MM.1S (cell line): Measurements from ENCODE around the gene MAPKAP1.

ENCODE experiments used
- DNase-seq: peaks from one replicate; pipeline ENCODE4 v3.0.0-alpha.2; 2015
- H2AFZ ChIP-seq: fragments of 300-600 bp; sonication (generic); 2 replicates; pipeline ENCODE4 v1.6.0; 2016; ENCODE audit warnings: antibody characterized with exemption, low read length
- H3F3A ChIP-seq: fragments of 300-600 bp; sonication (generic); 2 replicates; pipeline ENCODE4 v1.6.1; 2016; ENCODE audit warnings: mild to moderate bottlenecking, antibody characterized with exemption, low read length, moderate library complexity, mixed read lengths; ENCODE audit not compliant: insufficient read depth
- H3K27ac ChIP-seq: fragments of 300-600 bp; sonication (generic); 2 replicates; pipeline ENCODE4 v1.5.1; 2016; ENCODE audit warnings: mild to moderate bottlenecking, low read length
- H3K27me3 ChIP-seq: fragments of 300-600 bp; sonication (generic); replicated peaks from 2 replicates; pipeline ENCODE4 v1.6.0; 2016; ENCODE audit warnings: low read length; ENCODE audit not compliant: insufficient read depth
- H3K36me3 ChIP-seq: fragments of 300-600 bp; sonication (generic); replicated peaks from 2 replicates; pipeline ENCODE4 v1.6.1; 2016; ENCODE audit warnings: mild to moderate bottlenecking, low read length, mixed read lengths; ENCODE audit not compliant: insufficient read depth
- H3K4me1 ChIP-seq: fragments of 300-600 bp; sonication (generic); 2 replicates; pipeline ENCODE4 v1.6.1; 2016; ENCODE audit warnings: low read length, mixed read lengths
- H3K4me2 ChIP-seq: fragments of 300-600 bp; sonication (generic); 2 replicates; pipeline ENCODE4 v1.6.0; 2016; ENCODE audit warnings: low read depth, low read length
- H3K4me3 ChIP-seq: fragments of 300-600 bp; sonication (generic); 2 replicates; pipeline ENCODE4 v1.5.1; 2016; ENCODE audit warnings: low read length, mixed read lengths
- H3K79me2 ChIP-seq: fragments of 300-600 bp; sonication (generic); 2 replicates; pipeline ENCODE4 v1.6.1; 2016; ENCODE audit warnings: mixed run types, low read length, mixed read lengths
- H3K9ac ChIP-seq: fragments of 300-600 bp; sonication (generic); 2 replicates; pipeline ENCODE4 v1.6.1; 2016; ENCODE audit warnings: low read length, mixed read lengths
- H3K9me2 ChIP-seq: fragments of 300-600 bp; sonication (generic); replicated peaks from 2 replicates; pipeline ENCODE4 v1.6.1; 2016; ENCODE audit warnings: mild to moderate bottlenecking, low read length, mixed read lengths; ENCODE audit not compliant: insufficient read depth
- H3K9me3 ChIP-seq: fragments of 300-600 bp; sonication (generic); replicated peaks from 2 replicates; pipeline ENCODE4 v1.6.1; 2016; ENCODE audit warnings: mild to moderate bottlenecking, low read length, mixed read lengths; ENCODE audit not compliant: insufficient read depth
- H4K20me1 ChIP-seq: fragments of 300-600 bp; sonication (generic); 2 replicates; pipeline ENCODE4 v1.6.1; 2016; ENCODE audit warnings: mild to moderate bottlenecking, low read length, moderate library complexity, mixed read lengths; ENCODE audit not compliant: insufficient read depth
- CTCF ChIP-seq: fragments of 300-600 bp; sonication (generic); IDR thresholded peaks from 2 replicates; pipeline ENCODE4 v1.5.1; 2016; ENCODE audit warnings: antibody characterized with exemption, low read length, mixed read lengths
- EZH2 ChIP-seq: fragments of 300-600 bp; sonication (generic); optimal IDR thresholded peaks from 2 replicates; pipeline ENCODE3; 2017; ENCODE audit warnings: low read depth, mild to moderate bottlenecking, antibody characterized with exemption, low read length, mixed read lengths
- EZH2phosphoT487 ChIP-seq: fragments of 300-600 bp; sonication (generic); IDR thresholded peaks from 2 replicates; pipeline ENCODE4 v1.6.1; 2018; ENCODE audit warnings: antibody characterized with exemption, low read length

MAPKAP1 gene

GRCh38 chr9:125504616-125505015, 202.4 kb downstream of the MAPKAP1 start:
- H3K36me3 ChIP-seq, result no peaks in the 10 kb centered on the region
- H3K79me2 ChIP-seq, result no peaks in the 10 kb centered on the region
- H3K27me3 ChIP-seq, result no peaks in the 10 kb centered on the region
- H3K27ac ChIP-seq, result no peak overlapping the region
- no peak overlapping the region for H3K9ac ChIP-seq
- no peak for TF ChIP-seq EZH2phosphoT487
- no peak for TF ChIP-seq CTCF
- no peak for TF ChIP-seq EZH2
- no peaks in the 10 kb centered on the region for H3F3A ChIP-seq
- peak overlapping the region; percentile 49; the same call in 1 of the 2 replicates for H3K4me2 ChIP-seq
- H4K20me1 ChIP-seq, result no peaks in the 10 kb centered on the region
- H3K4me1 ChIP-seq, result peaks cover 4% of the 10 kb centered on the region; the same call in 1 of the 2 replicates
- no peak overlapping the region for H3K4me3 ChIP-seq
- H3K9me2 ChIP-seq, result no peaks in the 10 kb centered on the region
- H3K9me3 ChIP-seq, result no peaks in the 10 kb centered on the region
- peak; percentile 45 for DNase-seq
- H2AFZ ChIP-seq, result no peak overlapping the region

- H3K36me3 ChIP-seq, result no peaks in the 10 kb centered on the region
- DNase-seq, result no peak
- H2AFZ ChIP-seq, result no peak overlapping the region
- TF ChIP-seq EZH2 (no peak), CTCF (no peak), EZH2phosphoT487 (no peak)
- no peaks in the 10 kb centered on the region for H3K27me3 ChIP-seq
- H3K9me2 ChIP-seq, result no peaks in the 10 kb centered on the region
- H3K9me3 ChIP-seq, result no peaks in the 10 kb centered on the region
- no peaks in the 10 kb centered on the region for H3K4me1 ChIP-seq
- no peak overlapping the region for H3K27ac ChIP-seq
- H3K4me3 ChIP-seq, result no peak overlapping the region
- no peaks in the 10 kb centered on the region for H3F3A ChIP-seq
- H4K20me1 ChIP-seq, result no peaks in the 10 kb centered on the region
- no peak overlapping the region for H3K4me2 ChIP-seq
- H3K79me2 ChIP-seq, result no peaks in the 10 kb centered on the region
- no peak overlapping the region for H3K9ac ChIP-seq
These were observed 209.1 kb downstream of the MAPKAP1 start for GRCh38 chr9:125497906-125498305.

- Histone ChIP-seq H3K36me3 (no peaks in the 10 kb centered on the region), H3K79me2 (no peaks in the 10 kb centered on the region), H3K27me3 (no peaks in the 10 kb centered on the region), H3K4me3 (no peak overlapping the region), H2AFZ (no peak overlapping the region), H3K4me1 (no peaks in the 10 kb centered on the region), H3K9me3 (no peaks in the 10 kb centered on the region), H3F3A (no peaks in the 10 kb centered on the region), H3K9ac (no peak overlapping the region), H3K9me2 (no peaks in the 10 kb centered on the region), H3K4me2 (no peak overlapping the region), H3K27ac (no peak overlapping the region), H4K20me1 (no peaks in the 10 kb centered on the region)
- TF ChIP-seq EZH2, result no peak
- TF ChIP-seq CTCF, result no peak
- no peak for TF ChIP-seq EZH2phosphoT487
- DNase-seq, result no peak
These were observed 209.5 kb downstream of the MAPKAP1 start for GRCh38 chr9:125497478-125497877.
